HG03175 (cell line): ENCODE results near the gene CEP85L.

Source experiments
- ATAC-seq: cut with Tn5 transposase; IDR thresholded peaks from one replicate; pipeline ENCODE4 v1.9.1; 2021; ENCODE audit warnings: mild to moderate bottlenecking, moderate library complexity; ENCODE audit not compliant: unreplicated experiment

The CEP85L gene

DNA sequence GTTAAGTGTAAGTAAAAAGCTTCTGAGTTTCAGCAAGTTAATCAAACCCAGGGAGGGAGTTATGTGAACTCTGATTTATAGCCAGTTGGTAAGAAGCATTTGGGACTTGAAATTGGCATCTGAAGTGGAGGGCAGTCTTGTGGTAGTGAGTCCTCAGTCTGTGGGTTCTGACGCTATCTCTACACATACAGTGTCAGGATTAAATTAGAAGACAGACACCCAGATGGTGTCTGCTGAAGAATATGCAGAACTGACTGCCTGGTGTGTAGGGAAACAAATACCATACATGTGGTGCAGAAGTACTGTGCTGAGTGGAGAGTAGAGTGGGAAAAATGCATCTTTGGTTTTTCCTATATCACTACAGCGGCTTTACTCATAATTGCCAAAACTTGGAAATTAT lies 146.8 kb downstream of the CEP85L start:
- no peak for ATAC-seq

- no peak for ATAC-seq
Measured at GRCh38 chr6:118502169-118502568, 149.2 kb downstream of the CEP85L start.

DNA sequence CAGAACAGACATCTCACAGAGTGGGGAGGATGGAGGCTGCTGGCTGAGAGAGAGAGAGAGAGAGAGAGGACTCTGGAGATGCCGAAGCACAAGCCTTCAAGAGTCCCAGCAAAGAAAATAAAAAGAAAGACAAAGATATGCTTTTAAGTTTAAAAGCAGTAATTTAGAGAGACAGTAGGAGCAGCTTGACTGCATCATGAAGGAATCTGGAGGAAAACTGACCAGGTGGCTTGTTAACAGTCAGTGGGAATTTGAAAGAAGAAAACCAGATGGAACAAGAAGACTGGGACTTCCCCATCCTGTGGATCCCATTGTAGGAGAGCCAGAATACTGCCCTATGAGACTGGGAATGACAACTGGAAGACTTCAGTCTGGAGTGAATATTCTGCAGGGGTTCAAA lies 149.6 kb downstream of the CEP85L start:
- ATAC-seq = no peak

GRCh38 chr6:118501099-118501498 lies 150.3 kb downstream of the CEP85L start:
- no peak for ATAC-seq

DNA sequence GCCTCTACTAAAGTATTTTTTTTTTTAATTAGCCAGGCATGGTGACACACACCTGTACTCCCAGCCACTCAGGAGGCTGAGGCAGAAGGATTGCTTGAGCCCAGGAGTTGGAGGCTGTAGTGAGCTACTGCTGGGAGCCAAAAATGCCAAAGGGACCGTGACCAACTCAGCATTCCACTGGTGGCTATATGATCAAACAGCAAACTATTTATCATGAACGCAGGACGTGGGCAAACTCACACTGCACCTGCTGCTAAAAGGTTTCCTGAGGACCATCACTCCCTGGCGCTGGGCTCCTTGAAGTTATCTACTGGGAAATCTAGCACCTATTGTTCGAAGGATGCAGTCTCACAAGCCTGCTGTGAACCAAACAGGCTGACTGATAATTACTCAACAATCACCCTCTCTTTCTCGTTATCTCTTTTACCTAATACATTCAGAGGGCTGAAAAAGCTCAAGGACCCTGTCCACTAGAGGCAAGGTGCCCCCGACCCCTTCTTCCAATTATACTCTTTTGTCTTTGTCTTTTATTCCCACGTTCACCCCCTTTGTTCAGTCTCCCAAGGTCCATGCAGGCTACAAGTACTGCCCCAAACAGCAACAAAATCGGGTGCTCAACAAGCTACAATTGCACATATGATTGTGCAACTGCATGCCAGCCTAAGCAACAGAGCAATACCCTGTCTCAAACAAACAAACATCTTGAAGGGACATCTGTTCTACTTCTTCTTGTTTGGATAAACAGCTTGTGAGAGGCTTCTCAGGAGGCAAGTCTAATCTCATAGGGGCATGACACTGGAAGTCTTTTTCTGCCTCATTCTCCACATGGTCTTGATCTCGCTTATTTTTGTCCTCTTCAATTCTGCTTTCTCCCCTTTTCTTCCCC lies 151.0 kb downstream of the CEP85L start:
- no peak for ATAC-seq

DNA sequence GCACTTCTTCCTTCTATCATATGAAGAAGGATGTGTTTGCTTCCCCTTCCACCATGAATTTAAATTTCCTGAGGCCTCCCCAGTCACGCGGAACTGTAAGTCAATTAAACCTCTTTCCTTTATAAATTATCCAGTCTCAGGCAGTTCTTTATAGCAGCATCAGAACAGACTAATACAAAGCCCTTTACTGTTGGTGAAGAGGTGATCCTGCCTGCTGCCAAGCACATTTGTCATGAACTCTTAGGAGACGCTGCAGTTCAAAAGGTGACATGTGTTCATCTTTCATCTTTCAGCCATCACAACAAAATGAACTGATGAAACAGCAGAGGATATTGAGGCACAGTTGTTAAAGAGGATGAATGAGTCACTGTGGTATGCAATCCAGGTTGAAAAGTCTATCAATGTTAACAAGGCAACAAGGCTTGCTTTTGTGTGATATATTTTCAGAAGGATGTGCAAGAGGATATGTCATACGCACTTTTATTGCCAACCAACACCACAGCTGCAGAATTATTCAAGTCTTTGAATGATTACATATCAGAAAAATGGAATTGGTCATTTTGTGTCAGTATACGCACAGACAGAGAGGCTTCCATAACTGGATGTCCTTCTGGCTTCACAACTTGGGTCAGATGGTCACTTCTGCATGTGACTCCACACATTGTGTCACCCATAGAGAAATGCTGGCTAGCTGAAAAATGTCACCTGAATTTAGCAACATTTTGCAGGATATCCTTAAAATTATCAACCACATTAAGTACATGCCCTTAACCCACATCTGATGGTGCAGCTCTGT lies 155.7 kb downstream of the CEP85L start:
- no peak for ATAC-seq

DNA sequence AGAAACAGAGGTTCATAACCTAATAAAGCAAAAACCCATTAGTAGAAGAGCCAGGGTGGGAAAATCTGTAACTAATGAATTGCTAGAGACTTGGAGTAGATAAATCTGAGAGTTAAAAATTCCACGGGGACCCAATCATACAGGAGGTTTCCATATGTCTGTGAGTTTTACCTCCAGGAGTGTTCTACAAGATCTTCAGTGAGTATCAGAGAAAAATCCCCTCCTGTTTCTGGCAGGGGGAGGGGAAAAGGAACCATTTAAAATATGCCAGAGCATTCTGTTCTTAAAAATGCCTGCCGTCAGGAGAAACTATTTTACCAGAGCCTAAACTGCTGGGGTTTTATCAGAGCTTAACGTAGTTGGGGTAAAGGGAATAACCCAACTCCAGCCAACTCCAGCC lies 157.3 kb downstream of the CEP85L start:
- ATAC-seq = no peak

GRCh38 chr6:118489990-118490389 lies 161.4 kb downstream of the CEP85L start:
- no peak for ATAC-seq

DNA sequence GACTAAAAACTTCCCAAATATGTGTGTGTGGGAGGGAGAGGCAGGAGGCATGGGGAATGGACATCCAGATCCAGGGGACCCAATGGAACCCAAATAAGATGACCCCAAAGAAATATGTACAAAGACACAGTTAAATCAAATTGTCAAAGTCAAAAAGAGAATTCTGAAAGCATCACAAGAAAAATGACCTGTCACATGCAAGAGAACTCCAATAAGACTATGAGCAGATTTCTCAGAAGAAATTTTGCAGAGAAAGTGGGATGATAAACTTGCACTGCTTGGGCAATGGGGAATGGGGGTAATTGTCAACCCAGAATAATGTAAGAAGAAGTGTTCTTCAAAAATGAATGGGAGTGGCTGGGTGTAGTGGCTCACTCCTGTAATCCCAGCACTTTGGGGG lies 162.8 kb downstream of the CEP85L start:
- ATAC-seq = no peak

GRCh38 chr6:118485601-118486550 lies 165.5 kb downstream of the CEP85L start:
- peak; percentile 93 for ATAC-seq

- no peak for ATAC-seq
Measured at GRCh38 chr6:118476551-118476950, 174.8 kb downstream of the CEP85L start.

DNA sequence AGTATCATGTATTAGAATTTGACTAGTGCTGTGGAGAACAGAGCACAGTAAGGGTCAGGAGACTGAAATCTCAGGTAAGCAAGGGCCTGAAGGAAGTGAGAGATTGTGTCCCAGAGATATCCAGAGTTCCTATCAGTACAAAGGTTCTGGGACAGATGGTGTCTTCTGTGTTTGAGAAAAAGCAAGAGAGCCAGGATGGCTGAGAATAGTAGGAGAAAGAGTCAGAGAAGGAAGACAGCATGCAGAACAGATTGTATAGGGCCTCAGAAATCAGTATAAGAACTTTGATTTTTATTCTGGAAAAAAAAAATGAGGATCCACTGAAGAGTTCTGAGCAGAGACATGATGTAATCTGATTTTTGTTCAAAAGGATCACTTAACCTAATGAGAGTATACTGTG lies 178.1 kb downstream of the CEP85L start:
- no peak for ATAC-seq

GRCh38 chr6:118469468-118469867 lies 181.9 kb downstream of the CEP85L start:
- ATAC-seq = no peak

GRCh38 chr6:118468682-118469465 lies 182.5 kb downstream of the CEP85L start:
- no peak for ATAC-seq

GRCh38 chr6:118467181-118467580 lies 184.2 kb downstream of the CEP85L start:
- ATAC-seq = no peak

- ATAC-seq = no peak
Measured at GRCh38 chr6:118464620-118465019, 186.8 kb downstream of the CEP85L start.

- no peak for ATAC-seq
Measured at GRCh38 chr6:118460958-118461470, 190.4 kb downstream of the CEP85L start.

- ATAC-seq = no peak
Measured at GRCh38 chr6:118456982-118457381, 194.4 kb downstream of the CEP85L start.

- ATAC-seq = no peak
Measured at GRCh38 chr6:118451839-118452238, 199.6 kb downstream of the CEP85L start.

- ATAC-seq = no peak
Measured at GRCh38 chr6:118444796-118445195, 206.6 kb downstream of the CEP85L start.
